Fibroblast of the aortic adventitia (primary cell): ENCODE data around the gene RDH13. TPM values are rescaled to one million over a fixed set of nuclear protein-coding genes. Genes with fewer than 3 reads are reported as not detected.
"Not testable (repeated sequence)": the region's sequence is repeated elsewhere in the genome, so short reads cannot be mapped to it uniquely, and the experiment has no call there.

Experiments
- DNase-seq: peaks from one replicate; pipeline ENCODE4 v3.0.0-alpha.2; 2010; ENCODE audit warnings: low read depth
- H3K4me3 ChIP-seq: 2 replicates; pipeline ENCODE4 v1.5.1; 2011; ENCODE audit warnings: low read depth, mild to moderate bottlenecking, control low read depth, low read length, moderate library complexity
- CTCF ChIP-seq: IDR thresholded peaks from 2 replicates; pipeline ENCODE4 v1.5.1; 2011; ENCODE audit warnings: mild to moderate bottlenecking, low read length, control low read depth, inconsistent platforms; ENCODE audit not compliant: insufficient read depth
- total RNA-seq: library from RNA; depleted of rRNA; stranded (reverse); fragments of >200 nt; gene quantifications from 2 replicates; pipeline ENCODE4 v1.2.3, GENCODE V29; 2012; ENCODE audit warnings: low replicate concordance

The RDH13 gene
- total RNA-seq: 4.9 and 9.1 TPM in 2 replicates

- H3K4me3 ChIP-seq: peak within 1 kb of the TSS; percentile 79
- no peak for TF ChIP-seq CTCF
- DNase-seq: peak; percentile 96
These were observed at the start of gene RDH13 for GRCh38 chr19:55062735-55063491. Gene RDH13 (minus strand): TSS chr19:55063148. CDS start chr19:55063032, 116 bp downstream.

GRCh38 chr19:55112246-55112776 lies 49.4 kb upstream of the RDH13 start:
- H3K4me3 ChIP-seq: no peak overlapping the region
- TF ChIP-seq CTCF: no peak
- DNase-seq: no peak

GRCh38 chr19:55111238-55111831 lies 48.4 kb upstream of the RDH13 start:
- H3K4me3 ChIP-seq: no peak overlapping the region
- no peak for TF ChIP-seq CTCF
- no peak for DNase-seq

- no peak for DNase-seq
- TF ChIP-seq CTCF: no peak
- no peak overlapping the region for H3K4me3 ChIP-seq
These were observed 46.8 kb upstream of the RDH13 start for GRCh38 chr19:55109527-55110291.

GRCh38 chr19:55107252-55107651 lies 44.3 kb upstream of the RDH13 start:
- not testable (repeated sequence) for DNase-seq, H3K4me3 ChIP-seq

- H3K4me3 ChIP-seq: no peak overlapping the region
- DNase-seq: no peak
- TF ChIP-seq CTCF: no peak
These were observed 43.6 kb upstream of the RDH13 start for GRCh38 chr19:55106591-55106990.

- no peak for DNase-seq
- TF ChIP-seq CTCF: no peak
- no peak overlapping the region for H3K4me3 ChIP-seq
These were observed 42.3 kb upstream of the RDH13 start for GRCh38 chr19:55105237-55105636.
